Testis (tissue), 2 donors: Measurements from ENCODE around the gene GAB4.

Source experiments
- CTCF ChIP-seq, 3 experiments: fragments of 450-650 bp in 2 of 3; fragments of 200-600 bp in 1 of 3; sonication (generic) in 1 of 3; IDR thresholded peaks; one replicate each; pipeline ENCODE4 v1.5.1; 2016 to 2019; ENCODE audit warnings: antibody characterized with exemption in 3 of 3, mild to moderate bottlenecking in 2 of 3, moderate library complexity in 1 of 3
- POLR2A ChIP-seq: fragments of 450-650 bp; IDR thresholded peaks from one replicate; pipeline ENCODE4 v1.6.1; 2017; ENCODE audit warnings: antibody characterized with exemption, mild to moderate bottlenecking, moderate library complexity

- TF ChIP-seq CTCF (IDR thresholded peaks at IDR 0.05) (no peak), POLR2A (no peak)
Measured at GRCh38 chr22:16959345-16959930, 48.6 kb downstream of the GAB4 start.
